GM12801 (cell line): ENCODE measurements around the gene DUS1L.

Experiments used
- TF ChIP-seq, protein P1 (sequence below): IDR thresholded peaks from one replicate; pipeline ENCODE4 v1.5.1; 2011; ENCODE audit warnings: control low read depth; ENCODE audit not compliant: insufficient read length; ENCODE audit errors: extremely low read depth

DUS1L gene

DNA sequence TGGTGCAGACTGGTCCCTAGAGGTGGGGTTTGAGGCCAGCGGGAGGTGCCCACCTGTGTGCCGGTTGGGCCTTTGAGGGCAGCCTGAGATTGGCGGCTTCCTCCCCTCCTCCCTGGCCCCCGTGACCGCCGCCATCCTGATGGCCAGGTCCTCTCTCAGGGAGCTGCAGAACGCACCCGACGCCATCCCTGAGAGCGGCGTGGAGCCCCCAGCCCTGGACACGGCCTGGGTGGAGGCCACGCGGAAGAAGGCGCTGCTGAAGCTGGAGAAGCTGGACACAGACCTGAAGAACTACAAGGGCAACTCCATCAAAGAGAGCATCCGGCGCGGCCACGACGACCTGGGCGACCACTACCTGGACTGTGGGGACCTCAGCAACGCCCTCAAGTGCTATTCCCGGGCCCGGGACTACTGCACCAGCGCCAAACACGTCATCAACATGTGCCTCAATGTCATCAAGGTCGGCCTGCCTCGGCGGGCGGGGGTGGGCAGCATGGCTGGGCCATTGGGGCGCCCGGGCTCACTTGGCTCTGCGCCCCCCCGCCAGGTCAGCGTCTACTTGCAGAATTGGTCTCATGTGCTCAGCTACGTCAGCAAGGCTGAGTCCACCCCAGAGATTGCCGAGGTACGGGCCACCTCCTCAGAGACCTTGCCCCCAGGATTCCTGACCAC lies 11.1 kb downstream of the DUS1L start:
- TF ChIP-seq, protein P1, sequence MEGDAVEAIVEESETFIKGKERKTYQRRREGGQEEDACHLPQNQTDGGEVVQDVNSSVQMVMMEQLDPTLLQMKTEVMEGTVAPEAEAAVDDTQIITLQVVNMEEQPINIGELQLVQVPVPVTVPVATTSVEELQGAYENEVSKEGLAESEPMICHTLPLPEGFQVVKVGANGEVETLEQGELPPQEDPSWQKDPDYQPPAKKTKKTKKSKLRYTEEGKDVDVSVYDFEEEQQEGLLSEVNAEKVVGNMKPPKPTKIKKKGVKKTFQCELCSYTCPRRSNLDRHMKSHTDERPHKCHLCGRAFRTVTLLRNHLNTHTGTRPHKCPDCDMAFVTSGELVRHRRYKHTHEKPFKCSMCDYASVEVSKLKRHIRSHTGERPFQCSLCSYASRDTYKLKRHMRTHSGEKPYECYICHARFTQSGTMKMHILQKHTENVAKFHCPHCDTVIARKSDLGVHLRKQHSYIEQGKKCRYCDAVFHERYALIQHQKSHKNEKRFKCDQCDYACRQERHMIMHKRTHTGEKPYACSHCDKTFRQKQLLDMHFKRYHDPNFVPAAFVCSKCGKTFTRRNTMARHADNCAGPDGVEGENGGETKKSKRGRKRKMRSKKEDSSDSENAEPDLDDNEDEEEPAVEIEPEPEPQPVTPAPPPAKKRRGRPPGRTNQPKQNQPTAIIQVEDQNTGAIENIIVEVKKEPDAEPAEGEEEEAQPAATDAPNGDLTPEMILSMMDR = no peak

DNA sequence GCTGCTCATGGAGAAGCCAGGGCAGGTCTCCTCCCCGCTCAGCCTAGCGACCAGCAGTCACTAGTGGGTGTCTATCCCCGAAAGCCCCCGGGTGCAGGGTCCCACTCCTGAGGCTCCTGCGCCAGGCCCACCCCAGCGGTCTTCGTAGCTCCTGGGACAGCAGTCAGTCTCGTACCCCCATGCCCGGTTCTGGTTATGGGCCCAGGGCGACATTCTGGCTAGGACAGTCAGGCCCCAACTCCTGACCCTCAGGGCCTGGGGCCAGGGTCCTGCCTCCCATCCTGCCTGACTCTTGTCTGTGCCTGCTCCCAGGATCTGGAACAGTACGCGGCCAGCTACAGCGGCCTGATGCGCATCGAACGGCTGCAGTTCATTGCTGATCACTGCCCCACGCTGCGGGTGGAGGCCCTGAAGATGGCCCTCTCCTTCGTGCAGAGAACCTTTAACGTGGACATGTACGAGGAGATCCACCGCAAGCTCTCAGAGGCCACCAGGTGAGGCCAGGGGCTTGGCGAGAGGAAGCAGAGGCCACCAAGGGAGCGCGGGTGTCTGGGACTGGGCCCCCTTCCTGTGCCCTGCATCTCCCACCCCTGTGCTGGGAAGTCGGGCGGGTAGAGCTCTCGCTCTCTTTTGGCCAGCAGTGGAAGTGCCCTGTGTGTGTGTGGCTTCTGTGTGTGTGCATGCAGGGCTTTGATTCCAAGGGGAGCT lies 11.9 kb downstream of the DUS1L start:
- TF ChIP-seq, protein P1 = no peak

DNA sequence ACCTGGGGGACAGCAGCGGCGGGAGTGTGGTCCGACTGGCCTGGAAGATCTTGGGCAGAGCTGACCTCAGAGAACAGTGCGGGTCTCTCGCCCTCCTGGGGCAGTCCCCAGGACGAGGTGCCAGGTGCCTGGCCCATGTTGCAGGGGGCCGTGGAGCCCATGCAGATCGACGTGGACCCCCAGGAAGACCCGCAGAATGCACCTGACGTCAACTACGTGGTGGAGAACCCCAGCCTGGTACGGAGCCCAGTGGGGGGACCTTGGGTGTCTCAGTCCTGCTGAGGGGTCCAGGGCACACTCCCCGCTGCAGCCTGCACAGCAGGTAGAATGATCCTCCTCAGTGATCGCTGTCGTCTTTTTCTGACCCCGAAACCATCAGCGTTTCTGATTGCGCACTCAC lies 12.5 kb downstream of the DUS1L start:
- TF ChIP-seq, protein P1 = no peak

DNA sequence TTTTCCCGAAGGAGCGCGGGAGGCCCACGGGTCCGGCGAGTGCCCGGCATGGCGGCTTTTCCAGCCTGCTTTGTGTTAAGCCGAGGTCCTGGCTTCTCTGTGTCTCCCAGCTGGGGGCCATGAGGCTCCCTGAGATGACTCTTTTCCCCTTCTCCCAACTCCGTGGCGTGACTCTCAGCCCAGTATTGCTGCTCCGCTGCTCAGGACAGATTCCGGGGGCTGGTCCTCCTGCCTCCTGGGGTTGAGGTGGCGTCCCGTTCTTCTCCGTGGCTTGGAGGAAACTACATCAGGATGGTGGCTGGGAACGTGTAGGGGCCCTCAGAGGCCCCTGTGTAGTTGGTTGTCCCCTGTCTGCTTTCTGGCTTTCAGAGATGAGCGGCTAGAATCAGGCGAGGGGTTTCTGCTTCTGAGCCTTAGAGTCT lies 13.0 kb downstream of the DUS1L start:
- TF ChIP-seq, protein P1 = no peak

DNA sequence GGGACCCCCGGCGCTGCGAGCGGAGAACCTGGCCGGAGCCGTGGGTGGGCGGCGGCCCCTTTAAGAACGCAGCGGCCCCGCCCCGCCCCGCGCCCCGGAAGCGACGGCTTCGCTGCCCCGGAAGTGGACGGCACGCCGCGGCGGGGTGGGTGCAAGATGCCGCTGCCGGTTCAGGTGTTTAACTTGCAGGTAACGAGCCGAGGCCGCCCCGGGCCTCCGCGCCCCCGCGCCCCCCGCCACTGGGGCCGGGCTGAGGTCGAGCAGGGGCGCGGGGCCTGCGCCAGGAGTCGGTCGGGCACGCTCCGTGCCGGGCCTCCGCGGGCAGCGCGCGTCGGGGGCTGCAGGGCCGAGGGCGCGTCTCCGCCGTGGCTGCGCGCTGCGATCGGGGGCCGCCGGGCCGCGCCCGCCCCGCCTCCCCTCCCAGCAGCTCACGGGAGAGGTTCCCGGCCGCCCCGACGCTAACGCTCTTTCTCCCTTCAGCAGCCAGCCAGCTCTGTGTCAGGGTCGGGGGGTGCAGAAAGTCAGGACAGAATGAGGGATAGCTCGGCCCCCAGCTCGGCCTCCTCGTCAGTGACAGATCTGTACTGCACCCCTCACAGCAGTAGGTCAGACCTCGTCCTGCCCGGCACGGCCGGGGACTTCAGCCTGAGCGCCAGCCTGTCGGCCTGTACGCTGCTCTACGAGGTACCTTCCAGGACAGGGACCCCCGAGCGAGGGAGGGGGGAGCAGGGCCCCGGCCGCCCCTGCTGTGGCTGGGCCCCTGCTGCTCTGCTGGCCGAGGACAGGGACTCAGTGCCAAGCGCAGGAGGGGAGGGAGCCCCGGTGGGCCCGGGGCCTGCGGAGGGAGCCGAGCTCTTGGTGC lies 13.6 kb downstream of the DUS1L start, which contains the start of the genes GPS1 and RFNG:
Gene GPS1 (plus strand): TSS at position 123 of the 862 bp plus-strand sequence. CDS start 34 bp downstream, at position 157.
Gene RFNG (minus strand): TSS at position 36 of the 862 bp plus-strand sequence. CDS start 45 bp downstream, outside the sequence.
- TF ChIP-seq, protein P1 = no peak

DNA sequence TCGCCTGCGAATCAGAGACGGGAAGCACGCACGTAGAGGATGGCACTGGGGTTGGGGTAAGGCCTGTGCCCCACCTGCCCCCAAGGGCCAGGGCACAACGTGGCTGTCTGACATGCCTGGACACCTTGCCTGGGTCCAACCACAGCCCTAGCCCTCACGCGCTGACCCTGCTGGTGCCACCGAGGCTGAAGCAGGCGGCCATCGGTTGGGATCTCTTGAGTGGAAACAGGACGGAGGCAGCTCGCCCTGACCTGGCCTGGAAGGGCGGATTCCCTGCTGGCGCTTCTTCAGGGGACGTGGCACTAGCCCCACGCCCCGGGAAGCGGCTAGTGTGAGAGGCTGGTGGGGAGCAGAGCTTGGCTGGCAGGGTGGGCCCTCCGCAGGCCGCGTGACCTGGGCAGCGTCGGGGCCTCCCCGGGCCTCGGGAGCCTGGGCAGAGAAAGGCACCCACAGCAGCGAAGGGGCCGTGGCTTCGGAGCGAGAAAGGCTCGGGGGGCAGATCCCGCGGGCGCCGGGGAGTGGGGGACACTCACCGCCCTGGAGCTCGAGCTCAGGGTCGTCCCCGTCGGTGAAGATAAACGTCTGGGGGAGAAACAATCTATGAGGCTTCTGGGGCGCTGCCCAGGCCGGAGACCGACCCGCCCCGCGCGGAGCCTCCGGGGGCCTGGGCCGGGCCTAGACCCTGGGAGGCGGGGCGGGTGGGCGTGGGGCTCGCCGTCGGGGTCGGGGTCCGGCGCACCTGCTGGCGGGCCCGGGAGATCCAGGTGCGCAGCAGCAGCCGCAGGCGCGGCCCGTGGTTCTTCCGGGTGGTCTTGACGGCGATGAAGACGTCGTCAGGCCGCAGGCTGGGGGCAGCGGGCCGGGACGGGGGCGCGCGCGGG lies 14.6 kb downstream of the DUS1L start:
- TF ChIP-seq, protein P1 = no peak
